ENCODE data around the gene PGLYRP2.
"Not testable (repeated sequence)": the region's sequence is repeated elsewhere in the genome, so short reads cannot be mapped to it uniquely, and the experiment has no call there.

Gene PGLYRP2

DNA sequence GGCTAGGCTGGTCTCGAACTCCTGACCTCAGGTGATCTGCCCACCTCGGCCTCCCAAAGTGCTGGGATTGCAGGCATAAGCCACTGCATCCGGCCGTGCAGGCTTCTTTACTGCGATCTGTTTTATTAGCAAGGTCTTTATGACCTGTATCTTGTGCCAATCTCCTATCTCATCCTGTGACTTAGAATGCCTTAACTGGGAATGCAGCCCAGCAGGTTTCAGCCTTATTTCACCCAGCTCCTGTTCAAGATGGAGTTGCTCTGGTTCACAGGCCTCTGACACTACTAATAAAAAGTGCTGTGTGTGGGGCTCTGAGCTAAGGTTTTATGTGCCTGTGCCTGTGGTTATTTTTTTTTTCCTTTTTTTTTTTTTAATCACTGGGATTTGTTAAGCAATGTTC lies 6.5 kb upstream of the PGLYRP2 start:
- not testable (repeated sequence) for DNase-seq

DNA sequence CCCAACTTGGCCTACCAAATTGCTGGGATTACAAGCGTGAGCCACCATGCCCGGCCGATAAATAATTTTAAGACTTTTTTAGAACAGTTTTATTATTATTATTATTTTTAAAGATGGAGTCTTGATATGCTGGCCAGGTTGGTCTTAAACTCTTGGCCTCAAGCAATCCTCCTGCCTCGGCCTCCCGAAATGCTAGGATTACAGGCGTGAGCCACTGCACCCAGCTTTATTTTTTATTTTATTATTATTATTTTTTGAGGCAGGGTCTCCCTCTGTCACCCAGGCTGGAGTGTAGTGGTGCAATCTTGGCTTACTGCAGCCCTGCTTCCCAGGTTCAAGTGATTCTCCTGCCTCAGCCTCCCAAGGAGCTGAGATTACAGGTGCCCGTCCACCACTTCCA lies 1.7 kb upstream of the PGLYRP2 start:
- not testable (repeated sequence) for DNase-seq

DNA sequence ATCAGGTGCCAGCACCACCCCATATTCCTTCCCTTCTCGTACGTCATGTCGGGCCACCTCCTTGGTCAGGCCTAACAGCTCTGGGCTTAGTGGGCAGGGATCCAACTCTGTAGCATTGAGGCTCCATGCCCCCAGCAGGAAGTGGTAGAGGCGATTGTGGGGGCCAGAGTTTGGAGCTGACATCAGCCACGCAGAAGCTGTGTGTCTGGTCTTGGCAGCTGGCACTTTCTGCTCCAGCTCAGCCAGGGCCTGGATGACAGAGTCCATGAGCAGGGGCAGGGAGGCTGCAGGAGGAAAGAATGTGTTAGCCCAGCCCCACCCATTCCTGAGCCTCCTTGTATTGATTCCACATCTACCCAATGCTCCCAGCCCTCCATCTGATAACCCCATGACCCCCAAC lies 3.0 kb downstream of the PGLYRP2 start:
- DNase-seq = no peak

DNA sequence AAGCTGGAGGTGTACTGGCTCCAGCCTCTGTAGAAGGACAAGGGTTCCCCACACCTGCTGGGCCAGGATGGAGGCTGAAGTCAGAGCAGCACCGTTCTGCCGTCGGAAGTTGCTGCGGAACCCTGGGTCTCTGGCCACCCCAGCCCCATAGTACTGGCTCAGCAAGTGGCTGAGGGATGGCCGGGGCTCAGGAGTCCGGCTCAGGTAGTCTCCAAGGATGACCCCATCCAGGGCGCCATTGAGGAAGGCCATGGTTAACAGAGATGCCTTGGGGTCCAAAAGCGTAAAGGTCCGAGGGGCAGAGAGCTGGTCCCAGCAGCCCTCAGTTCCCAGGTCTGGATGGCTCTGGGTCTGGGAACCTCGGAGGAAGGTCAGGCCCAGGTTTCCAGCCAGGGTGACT lies 3.7 kb downstream of the PGLYRP2 start:
- DNase-seq = no peak

GRCh38 chr19:15475169-15475568 lies 4.1 kb downstream of the PGLYRP2 start:
- DNase-seq = no peak

GRCh38 chr19:15473821-15474220 lies 5.5 kb downstream of the PGLYRP2 start:
- not testable (repeated sequence) for DNase-seq

- no peak for DNase-seq
Observed at GRCh38 chr19:15471639-15472101, 7.6 kb downstream of the PGLYRP2 start.

GRCh38 chr19:15469513-15470297 lies 9.6 kb downstream of the PGLYRP2 start:
- peak; percentile 34 for DNase-seq

GRCh38 chr19:15468675-15469512 lies 10.4 kb downstream of the PGLYRP2 start:
- no peak for DNase-seq

DNA sequence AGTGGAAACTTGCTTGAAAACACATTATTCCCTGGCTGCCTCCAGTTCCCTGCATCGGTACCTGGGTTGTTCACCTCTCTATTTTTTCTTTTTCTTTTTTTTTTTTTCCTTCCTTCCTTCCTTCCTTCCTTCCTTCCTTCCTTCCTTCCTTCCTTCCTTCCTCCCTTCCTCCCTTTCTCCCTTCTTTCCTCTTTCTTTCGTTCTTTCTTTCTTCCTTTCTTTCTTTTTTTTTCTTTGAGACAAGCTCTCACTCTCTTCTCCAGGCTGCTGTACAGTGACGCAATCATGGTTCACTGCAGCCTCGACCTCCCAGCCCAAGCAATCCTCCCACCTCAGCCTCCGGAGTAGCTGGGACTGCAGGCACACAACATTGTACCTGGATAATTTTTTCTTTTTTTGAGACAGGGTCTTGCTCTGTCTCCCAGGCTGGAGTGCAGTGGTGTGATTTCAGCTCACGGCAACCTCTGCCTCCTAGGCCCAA lies 11.5 kb downstream of the PGLYRP2 start:
- no peak for DNase-seq

GRCh38 chr19:15466851-15467733 lies 12.2 kb downstream of the PGLYRP2 start:
- peak; percentile 68 for DNase-seq

DNA sequence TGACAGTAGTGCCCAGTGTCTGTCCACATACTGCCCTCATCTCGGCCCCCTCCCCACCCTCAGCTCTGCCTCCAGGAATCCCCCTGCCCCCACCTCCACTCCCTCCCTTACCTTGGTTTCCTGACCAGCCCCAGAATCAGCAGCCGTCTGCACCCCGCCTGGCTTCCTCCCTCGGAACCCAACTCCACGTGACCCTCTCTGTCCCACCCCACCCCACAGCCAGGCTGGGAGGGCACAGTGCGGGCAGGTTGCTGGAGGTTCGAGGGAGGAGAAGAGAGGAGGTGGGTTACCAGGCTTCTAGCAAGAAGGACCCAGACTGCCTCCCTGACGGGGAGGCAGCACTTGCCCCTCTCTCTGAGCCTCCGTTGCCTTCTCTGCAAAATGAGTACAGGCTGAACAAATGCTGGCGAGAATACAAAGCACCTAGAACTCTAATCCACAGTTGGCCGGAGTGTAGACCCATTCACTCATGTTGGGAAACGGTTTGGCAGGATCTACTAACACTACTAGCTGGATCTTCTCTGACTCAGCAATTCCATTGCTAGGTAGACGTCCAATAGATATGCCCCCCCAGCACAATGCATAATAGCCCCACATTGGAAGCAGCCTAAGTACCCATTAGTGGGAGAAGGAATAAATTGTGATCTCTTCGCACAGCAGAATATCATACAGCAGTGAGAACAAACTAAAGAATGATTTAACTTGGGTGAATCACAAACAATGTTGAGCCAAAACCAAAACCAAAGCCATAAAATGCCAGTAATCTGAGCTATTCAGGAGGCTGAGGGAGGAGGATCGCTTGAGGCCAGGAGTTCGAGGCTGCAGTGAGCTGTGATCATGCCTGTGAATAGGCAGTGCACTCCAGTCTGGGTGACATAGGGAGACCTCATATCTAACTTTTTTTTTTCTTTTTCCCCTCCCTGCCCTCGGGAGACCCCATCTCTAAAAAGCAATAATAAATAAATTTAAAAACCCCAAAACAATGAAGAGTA lies 14.6 kb downstream of the PGLYRP2 start, which contains the start of gene RASAL3:
RASAL3 (minus strand) TSS at position 151 of the 992 bp plus-strand sequence. CDS start 186 bp downstream, outside the sequence.
- peak; percentile 67 for DNase-seq

DNA sequence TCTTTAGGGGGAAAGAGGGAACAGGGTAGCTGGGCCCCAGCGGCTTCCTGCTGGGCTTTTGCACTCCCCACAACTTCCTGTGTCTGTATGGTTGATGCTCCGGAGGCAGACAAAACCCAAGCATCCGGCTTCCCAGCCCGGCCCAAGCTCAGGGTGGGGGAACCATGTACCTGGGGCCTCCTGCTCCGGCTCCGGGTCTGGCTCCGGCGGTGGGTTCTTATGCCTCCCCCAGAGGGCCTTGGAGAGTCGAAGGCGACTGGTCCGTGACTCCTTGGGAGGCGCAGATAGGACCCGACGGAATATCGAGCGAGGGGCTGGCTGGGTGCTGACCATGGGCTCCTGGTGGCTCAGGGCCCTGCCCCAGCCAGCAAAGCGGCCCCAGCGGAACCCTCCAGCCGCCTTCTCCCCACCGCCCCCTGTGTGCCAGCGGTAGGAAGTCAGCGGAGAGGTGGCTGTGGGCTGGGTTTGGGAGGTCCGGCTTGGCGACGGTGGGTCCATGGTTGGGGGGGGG lies 15.4 kb downstream of the PGLYRP2 start:
- DNase-seq = peak; percentile 79

GRCh38 chr19:15461694-15462093 lies 17.6 kb downstream of the PGLYRP2 start:
- no peak for DNase-seq

DNA sequence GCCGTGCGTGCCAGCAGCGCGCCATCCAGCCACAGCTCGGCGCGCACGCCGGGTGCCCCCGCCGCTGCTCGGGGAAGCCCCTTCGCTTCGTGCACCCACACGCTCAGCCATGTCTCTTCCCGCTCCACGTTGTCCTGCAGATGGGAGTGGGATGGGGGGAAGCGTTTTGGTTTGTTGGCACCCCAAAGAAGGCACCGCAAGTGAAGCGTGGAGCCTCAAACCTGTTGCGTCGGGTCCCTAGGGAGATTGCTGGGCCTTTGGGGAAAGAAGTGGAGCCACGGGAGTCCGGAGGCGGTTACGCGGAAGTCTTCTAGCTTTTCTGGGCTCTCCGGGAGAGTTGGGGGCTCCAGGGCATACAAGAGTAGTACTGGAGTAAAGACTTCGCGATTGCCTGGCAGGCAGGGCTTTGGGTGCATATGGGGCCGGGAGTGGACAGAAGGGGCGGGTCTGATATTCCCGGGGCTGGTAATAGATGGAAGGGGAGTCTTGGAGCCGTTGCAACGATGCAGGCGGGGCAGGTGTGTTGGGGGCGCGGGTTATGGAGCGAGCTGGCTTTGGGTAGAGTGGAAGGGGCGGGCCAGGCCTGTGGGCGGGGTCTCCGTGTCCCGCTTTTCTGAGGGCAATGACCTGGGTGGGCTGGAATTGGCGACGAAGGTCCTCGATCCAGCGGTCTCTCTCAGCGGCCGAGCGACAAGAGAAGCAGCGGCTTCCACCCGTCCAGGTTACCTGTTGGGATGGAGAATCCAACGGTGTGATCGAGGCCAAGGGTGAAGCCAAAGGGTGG lies 21.4 kb downstream of the PGLYRP2 start:
- DNase-seq = no peak

GRCh38 chr19:15456871-15457700 lies 22.2 kb downstream of the PGLYRP2 start:
- DNase-seq = no peak

GRCh38 chr19:15456441-15456840 lies 22.9 kb downstream of the PGLYRP2 start:
- DNase-seq = no peak

DNA sequence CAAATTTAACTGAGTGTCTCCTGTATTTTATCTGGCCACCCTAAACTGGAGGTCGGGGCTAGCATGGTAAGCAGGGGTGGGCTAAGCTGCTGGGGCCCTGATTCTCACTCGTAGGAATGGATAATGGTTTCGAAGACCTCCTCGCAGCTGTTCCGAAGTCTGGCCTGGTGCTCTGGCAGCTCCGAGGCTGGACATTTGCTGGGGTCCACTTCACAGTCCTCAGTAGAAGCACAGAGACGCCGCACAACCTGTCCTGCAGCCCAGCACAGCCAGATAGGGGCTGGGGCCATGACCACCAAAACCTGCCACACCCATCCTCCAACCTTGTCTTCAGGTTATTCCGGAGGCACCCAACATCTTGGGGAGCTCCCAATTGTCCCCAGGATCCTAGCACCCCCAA lies 23.3 kb downstream of the PGLYRP2 start:
- DNase-seq = no peak
